OCI-LY7 (cell line): Measurements from ENCODE around the gene BEST2. TPM values are rescaled to one million over a fixed set of nuclear protein-coding genes. Genes with fewer than 3 reads are reported as not detected.
"Not testable (repeated sequence)": the region's sequence is repeated elsewhere in the genome, so short reads cannot be mapped to it uniquely, and the experiment has no call there.

ENCODE experiments used
- BruUV-seq: library from RNA; stranded (reverse); fragments of 400-500 nt; replicated peaks from 2 replicates; lab custom pipeline; 2021; lab: Mats Ljungman, UMichigan
- CTCF ChIA-PET: fragments of 300-600 bp; sonication (Branson Sonifier 250); formaldehyde crosslinking; loops from one replicate; lab custom pipeline; 2022; ENCODE audit warnings: antibody characterized with exemption; ENCODE audit not compliant: unreplicated experiment; lab: Charles Lee
- POLR2A ChIA-PET: fragments of 300-600 bp; sonication (Branson Sonifier 250); formaldehyde crosslinking; loops from one replicate; lab custom pipeline; 2022; ENCODE audit warnings: antibody characterized with exemption; lab: Charles Lee
- DNase-seq: peaks from one replicate; pipeline ENCODE4 v3.0.0-alpha.2; 2015; ENCODE audit warnings: low spot score
- H2AFZ ChIP-seq: fragments of 200-600 bp; sonication (generic), shearing (Covaris generic); 2 replicates; pipeline ENCODE4 v1.6.1; 2014; ENCODE audit warnings: mild to moderate bottlenecking, antibody characterized with exemption, low read length, moderate library complexity
- H3K27ac ChIP-seq: fragments of 200-600 bp; sonication (generic); 2 replicates; pipeline ENCODE4 v1.5.1; 2014; ENCODE audit warnings: mixed run types, low read depth, mild to moderate bottlenecking, moderate library complexity, low read length, inconsistent platforms; ENCODE audit not compliant: poor library complexity, severe bottlenecking
- H3K36me3 ChIP-seq: fragments of 200-600 bp; sonication (generic); 2 replicates; pipeline ENCODE4 v1.6.1; 2014; ENCODE audit warnings: mild to moderate bottlenecking, antibody characterized with exemption, low read length, moderate library complexity, mixed read lengths; ENCODE audit not compliant: insufficient read depth
- H3K4me1 ChIP-seq: fragments of 200-600 bp; sonication (generic); 2 replicates; pipeline ENCODE4 v1.5.1; 2014; ENCODE audit warnings: mild to moderate bottlenecking, low read length; ENCODE audit not compliant: insufficient read depth, poor library complexity, severe bottlenecking
- H3K4me2 ChIP-seq: fragments of 200-600 bp; sonication (generic); 2 replicates; pipeline ENCODE4 v1.6.1; 2014; ENCODE audit warnings: mild to moderate bottlenecking, low read length
- H3K4me3 ChIP-seq: fragments of 200-600 bp; sonication (generic); 2 replicates; pipeline ENCODE4 v1.5.1; 2014; ENCODE audit warnings: mild to moderate bottlenecking, low read depth, low read length; ENCODE audit not compliant: poor library complexity, severe bottlenecking
- H3K79me2 ChIP-seq: fragments of 200-600 bp; sonication (generic); 2 replicates; pipeline ENCODE4 v1.6.1; 2016; ENCODE audit warnings: low read depth, mild to moderate bottlenecking, low read length, moderate library complexity, mixed read lengths; ENCODE audit not compliant: insufficient read depth
- H3K9me2 ChIP-seq: fragments of 200-600 bp; sonication (generic); 2 replicates; pipeline ENCODE4 v1.6.1; 2016; ENCODE audit warnings: mild to moderate bottlenecking, low read length, mixed read lengths; ENCODE audit not compliant: insufficient read depth
- H3K9me3 ChIP-seq: fragments of 200-600 bp; sonication (generic); 2 replicates; pipeline ENCODE4 v1.6.1; 2014; ENCODE audit warnings: mild to moderate bottlenecking, mixed run types, low read length, mixed read lengths
- H4K20me1 ChIP-seq: fragments of 200-600 bp; sonication (generic); 2 replicates; pipeline ENCODE4 v1.6.1; 2014; ENCODE audit warnings: mild to moderate bottlenecking, antibody characterized with exemption, low read length, moderate library complexity, mixed read lengths; ENCODE audit not compliant: insufficient read depth
- EZH2phosphoT487 ChIP-seq: fragments of 200-600 bp; sonication (generic); IDR thresholded peaks from 2 replicates; pipeline ENCODE4 v1.6.1; 2018; ENCODE audit warnings: low read depth, borderline replicate concordance, mild to moderate bottlenecking, mixed run types, antibody characterized with exemption, low read length, moderate library complexity, mixed read lengths
- intact Hi-C: fragments of 100-400 bp; cut with micrococcal nuclease; formaldehyde crosslinking; loops from one replicate; pipeline ENCODE4 v1.10.0; 2022; ENCODE audit not compliant: unreplicated experiment
- total RNA-seq, 2 experiments: library from RNA; depleted of rRNA in 1 of 2; stranded (reverse); fragments of >200 nt in 1 of 2; shearing (Covaris generic) in 1 of 2; gene quantifications; 2 replicates each; pipeline ENCODE4 v1.2.3, GENCODE V29; 2014 to 2022
- TF ChIP-seq, protein P1 (sequence below): fragments of 200-600 bp; sonication (generic); conservative IDR thresholded peaks from 2 replicates; pipeline ENCODE4 v1.5.1; 2014; ENCODE audit warnings: mild to moderate bottlenecking, antibody characterized with exemption, low read length, moderate library complexity, mixed read lengths

The BEST2 gene
- total RNA-seq, 2 experiments from 2014 or later, result not detected

GRCh38 chr19:12711187-12711586 is 40.4 kb upstream of the BEST2 start:
- Histone ChIP-seq H3K27ac (no peak overlapping the region), H2AFZ (no peak overlapping the region), H3K36me3 (peaks cover 95% of the 10 kb centered on the region), H3K9me2 (no peaks in the 10 kb centered on the region), H3K4me3 (no peak overlapping the region), H3K9me3 (no peaks in the 10 kb centered on the region), H4K20me1 (no peaks in the 10 kb centered on the region), H3K79me2 (no peaks in the 10 kb centered on the region), H3K4me1 (no peaks in the 10 kb centered on the region), H3K4me2 (no peak overlapping the region)
- ChIA-PET POLR2A (no interaction called here), CTCF (no interaction called here)
- intact Hi-C loops, result no loop called here
- TF ChIP-seq, protein P1, sequence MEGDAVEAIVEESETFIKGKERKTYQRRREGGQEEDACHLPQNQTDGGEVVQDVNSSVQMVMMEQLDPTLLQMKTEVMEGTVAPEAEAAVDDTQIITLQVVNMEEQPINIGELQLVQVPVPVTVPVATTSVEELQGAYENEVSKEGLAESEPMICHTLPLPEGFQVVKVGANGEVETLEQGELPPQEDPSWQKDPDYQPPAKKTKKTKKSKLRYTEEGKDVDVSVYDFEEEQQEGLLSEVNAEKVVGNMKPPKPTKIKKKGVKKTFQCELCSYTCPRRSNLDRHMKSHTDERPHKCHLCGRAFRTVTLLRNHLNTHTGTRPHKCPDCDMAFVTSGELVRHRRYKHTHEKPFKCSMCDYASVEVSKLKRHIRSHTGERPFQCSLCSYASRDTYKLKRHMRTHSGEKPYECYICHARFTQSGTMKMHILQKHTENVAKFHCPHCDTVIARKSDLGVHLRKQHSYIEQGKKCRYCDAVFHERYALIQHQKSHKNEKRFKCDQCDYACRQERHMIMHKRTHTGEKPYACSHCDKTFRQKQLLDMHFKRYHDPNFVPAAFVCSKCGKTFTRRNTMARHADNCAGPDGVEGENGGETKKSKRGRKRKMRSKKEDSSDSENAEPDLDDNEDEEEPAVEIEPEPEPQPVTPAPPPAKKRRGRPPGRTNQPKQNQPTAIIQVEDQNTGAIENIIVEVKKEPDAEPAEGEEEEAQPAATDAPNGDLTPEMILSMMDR, result no peak
- no peak for TF ChIP-seq EZH2phosphoT487
- no TSS peak for BruUV-seq
- no peak for DNase-seq

DNA sequence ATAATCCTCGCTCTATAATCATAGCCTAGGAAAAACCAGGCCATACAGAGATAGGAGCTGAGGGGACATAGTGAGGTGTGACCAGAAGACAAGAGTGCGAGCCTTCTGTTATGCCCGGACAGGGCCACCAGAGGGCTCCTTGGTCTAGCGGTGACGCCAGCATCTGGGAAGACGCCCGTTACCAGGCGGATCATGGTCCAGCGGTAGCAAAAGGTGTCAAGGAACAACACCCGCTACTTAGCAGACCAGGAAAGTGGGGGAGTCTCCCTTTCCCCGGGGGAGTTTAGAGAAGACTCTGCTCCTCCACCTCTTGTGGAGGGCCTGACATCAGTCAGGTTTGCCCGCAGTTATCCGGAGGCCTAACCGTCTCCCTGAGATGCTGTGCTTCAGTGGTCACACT is 39.5 kb upstream of the BEST2 start:
- TF ChIP-seq, protein P1, result peak; percentile 41; the same call in 1 of the 2 replicates
- CTCF ChIA-PET, H3K4me1 ChIP-seq, H3K9me2 ChIP-seq, POLR2A ChIA-PET, H3K4me2 ChIP-seq, H3K27ac ChIP-seq, BruUV-seq, DNase-seq, H3K9me3 ChIP-seq, H2AFZ ChIP-seq, intact Hi-C loops, H3K79me2 ChIP-seq, H4K20me1 ChIP-seq, H3K4me3 ChIP-seq: not testable (repeated sequence)
- H3K36me3 ChIP-seq, result peaks cover 95% of the 10 kb centered on the region

DNA sequence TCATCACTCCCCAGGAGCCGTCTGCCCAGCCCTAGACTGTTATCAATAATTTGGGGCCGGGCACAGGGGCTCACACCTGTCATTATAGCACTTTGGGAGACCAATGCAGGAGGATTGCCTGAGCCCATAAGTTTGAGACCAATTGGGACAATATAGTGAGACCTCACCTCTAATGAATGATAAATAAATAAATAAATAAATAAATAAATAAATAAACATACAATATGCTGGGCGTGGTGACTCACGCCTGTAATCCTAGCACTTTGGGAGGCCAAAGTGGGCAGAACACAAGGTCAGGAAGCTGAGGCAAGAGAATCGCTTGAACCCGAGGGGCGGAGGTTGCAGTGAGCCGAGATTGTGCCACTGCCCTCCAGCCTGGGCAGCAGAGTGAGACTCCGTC is 38.3 kb upstream of the BEST2 start:
- H3K4me3 ChIP-seq, H3K4me1 ChIP-seq, H2AFZ ChIP-seq, POLR2A ChIA-PET, CTCF ChIA-PET, H4K20me1 ChIP-seq, H3K9me3 ChIP-seq, DNase-seq, H3K4me2 ChIP-seq, intact Hi-C loops, BruUV-seq, H3K27ac ChIP-seq, H3K9me2 ChIP-seq: not testable (repeated sequence)
- H3K79me2 ChIP-seq, result peaks cover 18% of the 10 kb centered on the region
- peaks cover 95% of the 10 kb centered on the region for H3K36me3 ChIP-seq
